Testis (tissue), 2 donors: ENCODE results near the gene PLEKHM3.

ENCODE experiments used
- POLR2A ChIP-seq: fragments of 450-650 bp; IDR thresholded peaks from one replicate; pipeline ENCODE4 v1.6.1; 2017; ENCODE audit warnings: antibody characterized with exemption, mild to moderate bottlenecking, moderate library complexity
- TF ChIP-seq, protein P1 (sequence below), 3 experiments: fragments of 450-650 bp in 2 of 3; fragments of 200-600 bp in 1 of 3; sonication (generic) in 1 of 3; IDR thresholded peaks; one replicate each; pipeline ENCODE4 v1.5.1; 2016 to 2019; ENCODE audit warnings: antibody characterized with exemption in 3 of 3, mild to moderate bottlenecking in 2 of 3, moderate library complexity in 1 of 3

DNA sequence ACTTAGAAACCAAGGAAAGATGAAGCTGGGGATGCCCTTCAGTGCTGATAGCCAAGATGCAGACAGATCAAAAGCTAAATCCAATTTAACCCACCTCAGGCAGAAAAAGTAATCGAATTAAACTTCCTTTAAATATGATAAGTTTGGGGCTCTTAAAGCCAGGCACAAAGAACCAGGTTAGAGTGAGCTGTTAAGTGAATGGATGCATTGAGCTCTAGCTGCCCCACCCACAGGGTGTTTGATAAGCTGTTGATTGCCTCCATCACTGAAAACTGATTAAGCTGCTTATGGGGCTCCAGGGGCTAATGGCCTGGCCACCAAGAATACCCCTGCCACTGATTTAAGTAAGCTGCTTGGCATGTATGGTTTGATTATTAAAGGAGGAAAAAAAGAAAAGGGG is 119.8 kb downstream of the PLEKHM3 start:
- TF ChIP-seq, protein P1, sequence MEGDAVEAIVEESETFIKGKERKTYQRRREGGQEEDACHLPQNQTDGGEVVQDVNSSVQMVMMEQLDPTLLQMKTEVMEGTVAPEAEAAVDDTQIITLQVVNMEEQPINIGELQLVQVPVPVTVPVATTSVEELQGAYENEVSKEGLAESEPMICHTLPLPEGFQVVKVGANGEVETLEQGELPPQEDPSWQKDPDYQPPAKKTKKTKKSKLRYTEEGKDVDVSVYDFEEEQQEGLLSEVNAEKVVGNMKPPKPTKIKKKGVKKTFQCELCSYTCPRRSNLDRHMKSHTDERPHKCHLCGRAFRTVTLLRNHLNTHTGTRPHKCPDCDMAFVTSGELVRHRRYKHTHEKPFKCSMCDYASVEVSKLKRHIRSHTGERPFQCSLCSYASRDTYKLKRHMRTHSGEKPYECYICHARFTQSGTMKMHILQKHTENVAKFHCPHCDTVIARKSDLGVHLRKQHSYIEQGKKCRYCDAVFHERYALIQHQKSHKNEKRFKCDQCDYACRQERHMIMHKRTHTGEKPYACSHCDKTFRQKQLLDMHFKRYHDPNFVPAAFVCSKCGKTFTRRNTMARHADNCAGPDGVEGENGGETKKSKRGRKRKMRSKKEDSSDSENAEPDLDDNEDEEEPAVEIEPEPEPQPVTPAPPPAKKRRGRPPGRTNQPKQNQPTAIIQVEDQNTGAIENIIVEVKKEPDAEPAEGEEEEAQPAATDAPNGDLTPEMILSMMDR (IDR thresholded peaks at IDR 0.05) = no peak
- no peak for TF ChIP-seq POLR2A
